Calu3 (cell line): ENCODE data around the gene NAT9. TPM values are rescaled to one million over a fixed set of nuclear protein-coding genes. Genes with fewer than 3 reads are reported as not detected.

ENCODE experiments used
- BruUV-seq: library from RNA; stranded (reverse); fragments of 400-500 nt; replicated peaks from 2 replicates; lab custom pipeline; 2021; lab: Mats Ljungman, UMichigan
- CTCF ChIA-PET: fragments of 300-600 bp; sonication (Branson Sonifier 250); formaldehyde crosslinking; loops from one replicate; lab custom pipeline; 2022; ENCODE audit warnings: antibody characterized with exemption; lab: Charles Lee
- DNase-seq: peaks from one replicate; pipeline ENCODE4 v3.0.0; 2022
- H3K27ac Mint-ChIP-seq: one replicate; pipeline ENCODE4 v1.8.0; 2022; ENCODE audit warnings: mixed read lengths; ENCODE audit not compliant: unreplicated experiment
- H3K27me3 Mint-ChIP-seq: one replicate; pipeline ENCODE4 v1.8.0; 2022; ENCODE audit warnings: mixed read lengths; ENCODE audit not compliant: unreplicated experiment
- H3K36me3 Mint-ChIP-seq: one replicate; pipeline ENCODE4 v1.8.0; 2022; ENCODE audit warnings: mild to moderate bottlenecking, moderate library complexity, mixed read lengths; ENCODE audit not compliant: insufficient read depth, unreplicated experiment
- H3K4me1 Mint-ChIP-seq: one replicate; pipeline ENCODE4 v1.8.0; 2022; ENCODE audit warnings: mild to moderate bottlenecking, low read depth, mixed read lengths; ENCODE audit not compliant: unreplicated experiment
- H3K4me3 Mint-ChIP-seq: one replicate; pipeline ENCODE4 v1.8.0; 2022; ENCODE audit warnings: mild to moderate bottlenecking, low read depth, moderate library complexity, mixed read lengths; ENCODE audit not compliant: unreplicated experiment
- H3K9me3 Mint-ChIP-seq: one replicate; pipeline ENCODE4 v1.8.0; 2022; ENCODE audit warnings: low read depth, mixed read lengths; ENCODE audit not compliant: unreplicated experiment
- CTCF ChIP-seq: fragments of 200-600 bp; IDR thresholded peaks from one replicate; pipeline ENCODE4 v1.8.0; 2022; ENCODE audit warnings: antibody characterized with exemption; ENCODE audit not compliant: unreplicated experiment
- intact Hi-C: fragments of 100-400 bp; cut with micrococcal nuclease; formaldehyde crosslinking; loops from one replicate; pipeline ENCODE4 v1.10.0; 2022; ENCODE audit not compliant: unreplicated experiment
- total RNA-seq: library from RNA; stranded (reverse); gene quantifications from 2 replicates; pipeline ENCODE4 v1.2.3, GENCODE V29; 2022

The NAT9 gene
- total RNA-seq, 1 experiment from 2014 or later: 66.5 TPM

GRCh38 chr17:74744349-74744713, 31.8 kb downstream of the NAT9 start:
- Mint-ChIP-seq H3K36me3 (peaks cover 22% of the 10 kb centered on the region), H3K27ac (no peak overlapping the region), H3K9me3 (no peaks in the 10 kb centered on the region), H3K4me3 (peak overlapping the region; percentile 6), H3K4me1 (peaks cover 17% of the 10 kb centered on the region), H3K27me3 (peaks cover 48% of the 10 kb centered on the region)
- intact Hi-C loops: loop anchor here (1.0 kb wide), 1 partner anchor 26 kb away; no protein-coding TSS in a partner anchor
- CTCF ChIA-PET: interaction anchor here (0.6 to 3.8 kb wide), 10 partner anchors 13 to 835 kb away, joined by 3 to 38 read pairs (median 6); partner anchors contain the start of gene NAT9
- no peak for TF ChIP-seq CTCF
- DNase-seq: no peak
- BruUV-seq: no TSS peak

GRCh38 chr17:74743755-74744154, 32.4 kb downstream of the NAT9 start:
- peaks cover 54% of the 10 kb centered on the region for H3K27me3 Mint-ChIP-seq
- peaks cover 22% of the 10 kb centered on the region for H3K4me1 Mint-ChIP-seq
- CTCF ChIA-PET: interaction anchor here (1.8 to 3.8 kb wide), 4 partner anchors 16 to 86 kb away, joined by 5 to 38 read pairs (median 20); partner anchors contain the start of gene NAT9
- DNase-seq: no peak
- no peak for TF ChIP-seq CTCF
- H3K4me3 Mint-ChIP-seq: no peak overlapping the region
- BruUV-seq: no TSS peak
- intact Hi-C loops: loop anchor here (1.0 kb wide), 1 partner anchor 27 kb away; no protein-coding TSS in a partner anchor
- peaks cover 16% of the 10 kb centered on the region for H3K36me3 Mint-ChIP-seq
- H3K9me3 Mint-ChIP-seq: no peaks in the 10 kb centered on the region
- no peak overlapping the region for H3K27ac Mint-ChIP-seq

GRCh38 chr17:74742978-74743545, 33.1 kb downstream of the NAT9 start:
- CTCF ChIA-PET: interaction anchor here (1.4 to 1.5 kb wide), 2 partner anchors 28 to 86 kb away, joined by 4 read pairs; no protein-coding TSS in a partner anchor
- BruUV-seq: no TSS peak
- TF ChIP-seq CTCF: no peak
- DNase-seq: no peak
- no peaks in the 10 kb centered on the region for H3K9me3 Mint-ChIP-seq
- peaks cover 61% of the 10 kb centered on the region for H3K27me3 Mint-ChIP-seq
- H3K4me3 Mint-ChIP-seq: no peak overlapping the region
- H3K36me3 Mint-ChIP-seq: peaks cover 9% of the 10 kb centered on the region
- peaks cover 26% of the 10 kb centered on the region for H3K4me1 Mint-ChIP-seq
- intact Hi-C loops: no loop called here
- H3K27ac Mint-ChIP-seq: no peak overlapping the region

GRCh38 chr17:74742153-74742515, 34.0 kb downstream of the NAT9 start:
- Mint-ChIP-seq H3K36me3 (peaks cover 5% of the 10 kb centered on the region), H3K27me3 (peaks cover 63% of the 10 kb centered on the region), H3K9me3 (no peaks in the 10 kb centered on the region), H3K27ac (no peak overlapping the region), H3K4me1 (peaks cover 26% of the 10 kb centered on the region), H3K4me3 (no peak overlapping the region)
- TF ChIP-seq CTCF: no peak
- CTCF ChIA-PET: interaction anchor here (1.4 to 1.5 kb wide), 2 partner anchors 29 to 85 kb away, joined by 4 read pairs; no protein-coding TSS in a partner anchor
- intact Hi-C loops: no loop called here
- no TSS peak for BruUV-seq
- DNase-seq: no peak
